IPS-NIHi11 (cell line): ENCODE measurements around the gene ZDHHC18.

ENCODE experiments used
- DNase-seq: peaks from one replicate; pipeline ENCODE4 v3.0.0; 2012; ENCODE audit warnings: mixed read lengths, low spot score

Gene ZDHHC18

DNA sequence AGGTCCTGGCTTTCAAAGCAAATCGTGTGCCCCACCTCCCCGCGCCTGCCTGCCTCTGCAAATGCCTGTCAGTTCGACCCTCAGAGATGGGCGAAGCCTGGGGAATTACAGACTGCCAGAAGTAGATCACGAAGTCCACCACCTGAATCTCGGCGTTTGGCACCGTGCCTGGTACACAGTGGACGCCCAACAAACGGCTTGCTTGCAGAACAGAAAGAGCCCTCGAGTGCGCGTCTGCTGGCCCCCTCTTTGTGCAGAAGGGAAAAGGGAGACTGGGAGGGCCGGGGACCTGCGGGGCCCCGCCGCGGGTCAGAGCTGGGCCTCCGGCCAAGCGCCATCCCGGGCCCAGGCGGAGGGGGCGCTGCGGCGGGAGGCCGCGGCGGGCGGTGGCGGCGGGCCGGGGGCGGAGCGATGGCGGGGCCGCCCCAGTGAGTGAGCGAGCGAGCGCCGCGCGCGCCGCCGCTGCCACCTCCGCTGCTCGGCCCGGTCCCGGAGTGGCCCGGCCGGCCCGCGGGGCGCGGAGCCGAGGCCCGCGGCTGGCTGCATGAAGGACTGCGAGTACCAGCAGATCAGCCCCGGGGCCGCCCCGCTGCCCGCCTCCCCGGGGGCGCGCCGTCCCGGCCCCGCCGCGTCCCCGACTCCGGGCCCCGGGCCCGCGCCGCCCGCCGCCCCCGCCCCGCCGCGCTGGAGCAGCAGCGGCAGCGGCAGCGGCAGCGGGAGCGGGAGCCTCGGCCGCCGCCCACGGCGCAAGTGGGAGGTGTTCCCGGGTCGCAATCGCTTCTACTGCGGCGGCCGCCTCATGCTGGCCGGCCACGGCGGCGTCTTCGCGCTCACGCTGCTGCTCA, at the start of gene ZDHHC18:
Gene ZDHHC18, plus strand, starts transcription at position 428 of the 845 bp plus-strand sequence. Its CDS starts 117 bp downstream, at position 545.
- peak; percentile 95 for DNase-seq

- no peak for DNase-seq
Observed at GRCh38 chr1:26779098-26779668, 47.3 kb upstream of the ZDHHC18 start.

- no peak for DNase-seq
Observed at GRCh38 chr1:26780344-26780957, 46.0 kb upstream of the ZDHHC18 start.

GRCh38 chr1:26781206-26781825, 45.2 kb upstream of the ZDHHC18 start:
- DNase-seq = no peak

DNA sequence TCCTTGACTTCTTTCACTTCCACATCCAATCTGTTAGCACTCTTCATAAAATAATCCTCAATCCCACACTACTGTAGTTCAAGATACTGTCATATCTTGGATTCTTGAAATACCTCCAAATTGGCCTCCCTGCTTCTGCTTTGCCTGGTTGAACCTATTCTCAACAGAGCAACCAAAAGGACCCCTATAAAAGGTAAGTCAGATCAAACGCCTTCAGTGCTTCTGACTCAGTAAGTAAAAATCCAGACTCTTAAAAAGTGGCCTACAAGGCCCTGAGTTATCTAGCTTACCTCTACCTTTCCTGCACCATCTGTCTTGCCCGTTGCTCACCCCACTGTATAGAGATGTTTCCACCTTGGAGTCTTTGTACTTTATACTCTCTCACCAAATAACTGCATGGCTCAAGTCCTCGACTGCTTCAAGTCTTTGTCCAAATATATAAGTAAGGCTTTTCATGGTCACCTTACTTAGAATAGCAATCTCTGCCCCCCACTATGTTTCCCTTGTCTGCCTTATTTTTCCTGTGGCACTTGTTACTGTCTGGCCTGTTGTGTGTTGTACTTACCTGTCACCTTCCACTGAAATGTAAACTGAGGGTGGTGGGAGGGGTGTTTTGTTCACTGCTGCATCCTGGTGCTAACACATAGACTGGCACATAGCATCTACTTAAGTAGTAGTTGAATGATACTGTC, 43.8 kb upstream of the ZDHHC18 start:
- DNase-seq = no peak

DNA sequence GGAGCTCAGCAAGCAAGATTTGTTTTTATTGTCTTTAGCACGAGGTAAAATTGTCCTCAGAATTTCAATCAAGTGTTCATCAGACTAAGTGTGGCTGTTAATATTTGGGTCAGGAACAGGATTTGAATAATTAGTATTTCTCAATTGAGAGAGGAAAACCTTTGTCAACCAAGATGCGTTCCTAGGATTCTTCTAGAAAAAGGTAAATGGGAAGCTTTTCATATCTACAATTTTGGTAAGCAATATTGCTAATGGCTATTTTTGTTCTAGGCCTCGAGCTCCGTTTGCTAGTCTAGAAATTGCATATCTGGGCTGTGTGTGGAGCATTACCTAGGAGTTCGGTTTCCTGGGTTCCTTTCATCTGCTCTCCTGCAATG, 42.9 kb upstream of the ZDHHC18 start:
- DNase-seq = no peak

GRCh38 chr1:26784023-26784871, 42.2 kb upstream of the ZDHHC18 start:
- DNase-seq = peak; percentile 57

DNA sequence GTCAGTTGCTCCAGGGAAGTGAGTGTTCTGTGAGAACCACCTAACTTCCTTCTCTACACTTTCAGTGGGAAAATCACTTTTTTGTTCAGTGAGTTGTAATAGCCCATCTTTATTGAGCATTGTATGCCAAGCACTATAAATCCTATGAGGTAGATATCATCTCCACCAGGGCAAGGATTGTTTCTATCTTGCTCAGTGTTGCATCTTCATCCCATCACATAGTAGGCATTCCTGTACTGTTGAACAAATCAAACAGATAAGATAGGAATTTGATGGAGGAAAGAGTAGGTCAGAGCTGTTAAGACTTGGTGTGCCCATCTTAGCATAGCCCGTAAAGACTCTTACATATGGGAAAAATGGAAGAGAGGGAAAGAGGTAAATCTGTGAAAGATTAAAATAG, 41.6 kb upstream of the ZDHHC18 start:
- DNase-seq = no peak

- no peak for DNase-seq
Observed at GRCh38 chr1:26785611-26786436, 40.7 kb upstream of the ZDHHC18 start.

- DNase-seq = peak; percentile 62
Observed at GRCh38 chr1:26786437-26787380, 39.8 kb upstream of the ZDHHC18 start.

- DNase-seq = peak; percentile 40
Observed at GRCh38 chr1:26787381-26787705, 39.1 kb upstream of the ZDHHC18 start.

- peak; percentile 94 for DNase-seq
Observed at GRCh38 chr1:26787706-26788514, 38.6 kb upstream of the ZDHHC18 start, which contains the start of gene PIGV. Gene PIGV, plus strand, starts transcription at chr1:26787950. Its CDS starts 2,866 bp downstream, at chr1:26790816.

- DNase-seq = no peak
Observed at GRCh38 chr1:26788515-26788785, 38.0 kb upstream of the ZDHHC18 start.

- peak; percentile 82 for DNase-seq
Observed at GRCh38 chr1:26788836-26789611, 37.5 kb upstream of the ZDHHC18 start.

GRCh38 chr1:26789612-26789865, 36.9 kb upstream of the ZDHHC18 start:
- no peak for DNase-seq

GRCh38 chr1:26789931-26790330, 36.6 kb upstream of the ZDHHC18 start:
- no peak for DNase-seq

GRCh38 chr1:26790551-26790953, 35.9 kb upstream of the ZDHHC18 start:
- no peak for DNase-seq

GRCh38 chr1:26791148-26791547, 35.3 kb upstream of the ZDHHC18 start:
- DNase-seq = no peak
